Subcutaneous abdominal adipose tissue (tissue), 5 donors: ENCODE data around the gene MRPL54.

Experiments used
- H3K27ac ChIP-seq: one replicate; pipeline ENCODE4 v1.7.0; 2013; ENCODE audit warnings: low read depth, mild to moderate bottlenecking, inconsistent platforms, low read length, moderate library complexity
- H3K27me3 ChIP-seq, 5 donors: one replicate each; pipeline ENCODE4 v1.7.0; 2013; ENCODE audit warnings: low read length in 5 of 5, inconsistent platforms in 1 of 5; ENCODE audit not compliant: control insufficient read depth in 5 of 5, insufficient read depth in 4 of 5
- H3K36me3 ChIP-seq, 5 donors: one replicate each; pipeline ENCODE4 v1.7.0; 2013; ENCODE audit warnings: low read length in 5 of 5; ENCODE audit not compliant: control insufficient read depth in 5 of 5, insufficient read depth in 5 of 5
- H3K4me1 ChIP-seq, 5 donors: one replicate each; pipeline ENCODE4 v1.7.0; 2013; ENCODE audit warnings: low read length in 5 of 5, mild to moderate bottlenecking in 3 of 5, moderate library complexity in 1 of 5; ENCODE audit not compliant: control insufficient read depth in 5 of 5, insufficient read depth in 5 of 5
- H3K4me3 ChIP-seq, 5 donors: one replicate each; pipeline ENCODE4 v1.7.0; 2013; ENCODE audit warnings: low read length in 5 of 5, low read depth in 1 of 5
- H3K9ac ChIP-seq, 5 donors: one replicate each; pipeline ENCODE4 v1.7.0; 2013; ENCODE audit warnings: low read length in 5 of 5, mild to moderate bottlenecking in 4 of 5, moderate library complexity in 3 of 5
- H3K9me3 ChIP-seq, 5 donors: one replicate each; pipeline ENCODE4 v1.7.0; 2013; ENCODE audit warnings: low read length in 5 of 5; ENCODE audit not compliant: control insufficient read depth in 5 of 5
- donor health status: healthy.
- donor health status: healthy.
- donor health status: healthy.
- donor health status: healthy.
- donor health status: healthy.

Gene MRPL54

DNA sequence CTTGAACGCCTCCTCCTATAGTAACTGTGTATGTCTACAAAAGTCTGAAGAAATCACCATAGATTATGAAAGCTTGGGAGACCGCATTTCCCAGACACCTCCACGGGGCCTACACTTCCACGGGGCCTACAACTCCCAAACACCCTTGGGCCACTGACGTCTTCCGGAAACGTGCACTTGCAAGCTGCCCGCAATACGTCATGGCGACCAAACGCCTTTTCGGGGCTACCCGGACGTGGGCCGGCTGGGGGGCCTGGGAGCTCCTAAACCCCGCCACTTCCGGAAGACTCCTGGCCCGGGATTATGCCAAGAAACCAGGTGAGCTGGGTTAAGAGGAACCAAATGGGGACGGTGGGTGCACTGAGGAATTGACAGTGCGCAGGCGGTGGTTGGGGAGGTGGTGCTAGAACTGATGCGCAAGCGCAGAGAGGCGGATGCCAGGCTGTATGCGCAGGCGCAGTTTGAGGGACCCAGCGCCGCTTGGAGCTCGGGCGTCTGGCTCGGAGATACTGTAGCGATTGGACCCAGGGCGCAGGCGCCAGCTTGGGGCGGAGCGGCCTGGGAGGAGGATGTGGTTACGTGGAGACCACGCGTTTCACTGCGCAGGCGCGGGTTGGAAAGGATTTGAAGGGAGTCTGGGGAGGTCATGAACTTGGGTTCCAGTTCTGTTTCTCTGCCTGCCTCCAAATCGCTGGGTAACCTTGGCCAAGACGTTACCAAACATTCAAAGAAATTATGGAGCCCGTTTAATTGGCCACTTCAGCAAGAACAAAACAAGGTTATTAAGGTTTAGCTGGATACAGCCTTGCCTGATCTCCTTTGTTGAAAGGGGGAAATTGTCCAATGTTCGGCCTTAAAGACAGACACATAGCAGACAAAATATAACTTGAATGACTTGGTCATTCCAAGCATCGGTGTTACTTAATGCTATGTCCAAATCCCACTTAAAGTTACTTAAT, at the start of gene MRPL54:
MRPL54 (plus strand) TSS at position 182 of the 959 bp plus-strand sequence; CDS start at position 201, 19 bp downstream.
- Histone ChIP-seq H3K36me3 (peaks cover 0 to 33% (median 28%) of the 10 kb centered on the region in 5 donors), H3K4me1 (peaks cover 0 to 40% (median 30%) of the 10 kb centered on the region in 5 donors), H3K9me3 (no peaks in the 10 kb centered on the region), H3K9ac (peak within 1 kb of the TSS; percentile 90 to 99 (median 98)), H3K27ac (peak within 1 kb of the TSS; percentile 98), H3K27me3 (no peaks in the 10 kb centered on the region), H3K4me3 (peak within 1 kb of the TSS; percentile 77 to 96 (median 93))

- Histone ChIP-seq H3K4me1 (peaks cover 0 to 9% (median 4%) of the 10 kb centered on the region in 5 donors), H3K4me3 (no peak overlapping the region), H3K9me3 (no peaks in the 10 kb centered on the region), H3K27ac (no peak overlapping the region), H3K36me3 (no peaks in the 10 kb centered on the region), H3K9ac (no peak overlapping the region), H3K27me3 (peaks cover 6 to 16% (median 14%) of the 10 kb centered on the region in 5 donors)
Observed at GRCh38 chr19:3716147-3716668, 46.3 kb upstream of the MRPL54 start.

GRCh38 chr19:3719868-3720267, 42.6 kb upstream of the MRPL54 start:
- Histone ChIP-seq H3K4me1 (peaks cover 0 to 12% (median 9%) of the 10 kb centered on the region in 5 donors), H3K36me3 (no peaks in the 10 kb centered on the region), H3K27me3 (peaks cover 19 to 36% (median 31%) of the 10 kb centered on the region in 5 donors), H3K27ac (no peak overlapping the region), H3K4me3 (no peak overlapping the region), H3K9ac (no peak overlapping the region), H3K9me3 (no peaks in the 10 kb centered on the region)

- H3K9me3 ChIP-seq = no peaks in the 10 kb centered on the region
- no peak overlapping the region for H3K4me3 ChIP-seq
- H3K4me1 ChIP-seq = peaks cover 0 to 12% (median 9%) of the 10 kb centered on the region in 5 donors
- no peaks in the 10 kb centered on the region for H3K36me3 ChIP-seq
- peaks cover 19 to 36% (median 31%) of the 10 kb centered on the region in 5 donors for H3K27me3 ChIP-seq
- no peak overlapping the region for H3K27ac ChIP-seq
- H3K9ac ChIP-seq = no peak overlapping the region
Observed at GRCh38 chr19:3720349-3720917, 42.0 kb upstream of the MRPL54 start.

DNA sequence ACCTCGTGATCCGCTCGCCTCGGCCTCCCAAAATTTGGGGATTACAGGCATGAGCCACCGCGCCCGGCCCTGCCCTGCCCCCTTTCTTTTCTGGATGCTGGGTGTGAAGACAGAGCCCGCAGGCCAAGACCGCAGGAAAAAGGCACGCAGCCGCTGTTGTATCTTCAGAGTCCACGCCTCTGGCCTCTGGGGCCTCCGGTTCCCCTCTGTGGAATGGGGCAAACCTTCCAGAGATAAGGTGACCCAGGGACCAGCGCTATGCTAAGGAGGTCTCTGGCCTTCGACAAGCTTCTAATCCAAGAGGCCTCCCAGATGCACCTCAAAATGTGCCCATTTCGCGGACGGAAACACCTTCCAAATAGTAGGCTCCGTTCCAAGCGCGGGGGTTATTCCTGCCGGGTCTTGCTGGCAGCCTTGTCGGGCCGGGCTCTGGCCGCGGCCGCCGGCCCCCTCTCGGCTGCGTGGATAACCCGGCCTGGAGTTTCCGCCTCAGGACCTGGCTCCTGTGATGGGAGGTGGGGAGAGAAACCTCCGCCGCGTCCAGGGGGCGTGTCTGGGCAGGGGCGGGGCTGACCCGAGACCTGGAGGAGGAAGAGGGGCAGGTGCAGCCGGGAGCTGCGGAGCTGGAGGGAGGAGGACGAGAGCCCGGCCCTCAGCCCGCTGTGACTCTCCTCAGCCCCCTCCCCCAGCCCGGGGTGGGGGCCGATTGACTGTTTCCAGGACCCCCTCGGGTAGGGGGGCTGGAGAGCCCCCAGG, 41.2 kb upstream of the MRPL54 start:
- Histone ChIP-seq H3K4me1 (peaks cover 0 to 12% (median 9%) of the 10 kb centered on the region in 5 donors), H3K4me3 (peak overlapping the region in 2 of 5 donors; percentile 10 to 33), H3K27me3 (peaks cover 19 to 36% (median 30%) of the 10 kb centered on the region in 5 donors), H3K9ac (no peak overlapping the region), H3K36me3 (no peaks in the 10 kb centered on the region), H3K9me3 (no peaks in the 10 kb centered on the region), H3K27ac (no peak overlapping the region)

DNA sequence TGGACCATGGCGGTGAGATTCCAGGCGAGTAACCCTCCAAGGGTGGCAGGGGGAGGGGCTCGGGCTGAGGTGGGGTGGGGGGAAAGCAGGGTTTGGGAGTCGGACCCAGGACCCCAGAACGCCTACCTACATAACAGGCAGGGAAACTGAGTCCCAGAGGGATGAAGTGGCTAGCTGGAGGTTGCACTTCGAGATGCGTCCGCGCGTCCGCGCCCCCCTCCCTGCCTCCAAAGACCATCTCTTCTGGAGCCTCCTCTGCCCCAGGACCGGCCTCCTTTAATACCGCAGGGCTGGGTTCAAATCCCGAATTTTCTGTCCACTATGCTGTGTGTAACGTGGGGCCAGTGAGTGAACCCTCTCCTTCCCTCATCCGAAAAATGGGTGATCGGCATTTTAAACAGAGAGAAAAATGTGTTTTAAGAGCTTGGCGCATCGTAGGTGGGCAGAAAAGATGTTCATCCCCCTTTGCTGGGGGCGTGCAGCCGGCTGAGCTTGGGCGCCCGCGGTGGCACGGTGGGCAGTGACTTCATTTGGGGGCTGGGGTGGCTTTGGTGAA, 40.5 kb upstream of the MRPL54 start:
- peaks cover 19 to 36% (median 29%) of the 10 kb centered on the region in 5 donors for H3K27me3 ChIP-seq
- peaks cover 0 to 12% (median 9%) of the 10 kb centered on the region in 5 donors for H3K4me1 ChIP-seq
- H3K9ac ChIP-seq = no peak overlapping the region
- no peaks in the 10 kb centered on the region for H3K36me3 ChIP-seq
- no peak overlapping the region for H3K27ac ChIP-seq
- peak overlapping the region in 1 of 5 donors; percentile 10 for H3K4me3 ChIP-seq
- H3K9me3 ChIP-seq = no peaks in the 10 kb centered on the region

- Histone ChIP-seq H3K9me3 (no peaks in the 10 kb centered on the region), H3K27ac (no peak overlapping the region), H3K4me3 (no peak overlapping the region), H3K36me3 (no peaks in the 10 kb centered on the region), H3K4me1 (peaks cover 0 to 12% (median 9%) of the 10 kb centered on the region in 5 donors), H3K27me3 (peaks cover 19 to 36% (median 29%) of the 10 kb centered on the region in 5 donors), H3K9ac (no peak overlapping the region)
Observed at GRCh38 chr19:3722443-3723109, 39.9 kb upstream of the MRPL54 start.

DNA sequence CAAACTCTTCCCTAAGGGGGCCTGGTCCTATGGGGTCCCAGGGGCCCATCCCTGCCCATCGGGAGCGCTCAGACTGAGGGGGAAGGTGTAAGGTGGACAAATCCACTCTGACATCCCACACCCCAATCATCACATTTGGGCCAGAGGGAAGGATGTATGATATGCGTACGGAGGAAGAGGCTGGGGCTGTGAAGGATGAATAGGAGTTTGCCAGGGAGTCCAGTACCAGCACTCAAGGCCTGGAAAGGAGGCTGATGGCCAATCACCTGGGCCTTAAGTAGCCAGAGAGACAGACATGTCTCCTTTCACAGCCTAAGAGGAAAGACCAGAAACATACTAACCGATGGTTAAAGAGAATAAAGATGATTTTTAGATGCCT, 39.4 kb upstream of the MRPL54 start:
- H3K4me1 ChIP-seq = peaks cover 0 to 12% (median 9%) of the 10 kb centered on the region in 5 donors
- H3K27me3 ChIP-seq = peaks cover 19 to 36% (median 29%) of the 10 kb centered on the region in 5 donors
- no peak overlapping the region for H3K9ac ChIP-seq
- no peaks in the 10 kb centered on the region for H3K36me3 ChIP-seq
- H3K27ac ChIP-seq = no peak overlapping the region
- H3K9me3 ChIP-seq = no peaks in the 10 kb centered on the region
- no peak overlapping the region for H3K4me3 ChIP-seq

GRCh38 chr19:3723883-3724282, 38.6 kb upstream of the MRPL54 start:
- H3K27ac ChIP-seq = no peak overlapping the region
- peaks cover 0 to 12% (median 9%) of the 10 kb centered on the region in 5 donors for H3K4me1 ChIP-seq
- no peak overlapping the region for H3K9ac ChIP-seq

More at GRCh38 chr19:3723883-3724282, 38.6 kb upstream of the MRPL54 start:
- peaks cover 19 to 36% (median 29%) of the 10 kb centered on the region in 5 donors for H3K27me3 ChIP-seq
- H3K36me3 ChIP-seq = no peaks in the 10 kb centered on the region
- H3K9me3 ChIP-seq = peaks cover 0 to under 1% (median 0%) of the 10 kb centered on the region in 5 donors
- H3K4me3 ChIP-seq = no peak overlapping the region
